Right lobe of liver (tissue), 4 donors: ENCODE results near the gene FTO.

ENCODE experiments used
- POLR2A ChIP-seq: fragments of 450-650 bp; IDR thresholded peaks from one replicate; pipeline ENCODE4 v1.6.1; 2017; ENCODE audit warnings: antibody characterized with exemption, mild to moderate bottlenecking
- TF ChIP-seq, protein P1 (sequence below), 4 donors: fragments of 200-600 bp in 3 of 4; fragments of 450-650 bp in 1 of 4; IDR thresholded peaks; one replicate each; pipeline versions ENCODE4 v1.5.1 to v1.8.0; 2016 to 2022; ENCODE audit warnings: antibody characterized with exemption in 4 of 4, mild to moderate bottlenecking in 2 of 4
- donor health status: DM: no; HTN: no; CAD: no.
- donor health status: DM: no; HTN: no; CAD: no.
- donor health status: DM: no; HTN: yes; CAD: no.

DNA sequence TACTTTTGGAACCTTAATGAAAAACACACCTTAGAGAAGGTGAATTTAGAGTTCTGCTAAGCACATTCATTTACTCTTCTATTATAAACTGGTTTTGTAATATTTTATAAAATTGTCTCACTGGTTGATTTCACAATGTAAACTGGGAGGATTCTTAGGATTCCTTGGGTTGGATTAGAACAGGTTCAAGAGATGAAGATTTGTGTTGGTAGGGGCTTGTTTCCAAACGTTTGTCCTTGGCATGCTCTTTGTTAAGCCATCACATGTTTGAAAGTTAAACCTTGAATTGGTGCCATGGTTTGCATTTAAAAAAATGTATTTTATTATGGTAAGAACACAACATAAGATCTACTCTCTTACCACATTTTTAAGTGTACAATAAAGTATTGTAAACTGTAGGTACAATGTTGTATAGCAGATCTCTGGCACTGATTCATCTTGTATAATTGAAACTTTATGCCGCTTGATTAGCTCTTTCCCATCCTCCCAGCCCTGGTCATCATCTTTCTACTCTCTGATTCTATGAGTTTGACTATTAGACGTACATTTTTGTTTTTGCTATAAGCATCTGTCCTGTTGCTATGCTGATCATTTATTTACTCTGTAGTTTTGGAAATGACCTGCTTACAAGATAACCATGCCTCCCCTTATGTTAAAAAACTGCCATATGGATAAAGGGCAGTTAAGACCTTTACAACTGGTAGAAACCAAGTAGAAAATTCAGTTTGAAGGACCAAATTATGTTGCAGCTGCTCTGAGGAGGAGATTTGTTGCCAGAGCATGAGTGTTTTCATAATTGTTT, 9.6 kb downstream of the FTO start:
- no peak for TF ChIP-seq POLR2A
- TF ChIP-seq, protein P1, sequence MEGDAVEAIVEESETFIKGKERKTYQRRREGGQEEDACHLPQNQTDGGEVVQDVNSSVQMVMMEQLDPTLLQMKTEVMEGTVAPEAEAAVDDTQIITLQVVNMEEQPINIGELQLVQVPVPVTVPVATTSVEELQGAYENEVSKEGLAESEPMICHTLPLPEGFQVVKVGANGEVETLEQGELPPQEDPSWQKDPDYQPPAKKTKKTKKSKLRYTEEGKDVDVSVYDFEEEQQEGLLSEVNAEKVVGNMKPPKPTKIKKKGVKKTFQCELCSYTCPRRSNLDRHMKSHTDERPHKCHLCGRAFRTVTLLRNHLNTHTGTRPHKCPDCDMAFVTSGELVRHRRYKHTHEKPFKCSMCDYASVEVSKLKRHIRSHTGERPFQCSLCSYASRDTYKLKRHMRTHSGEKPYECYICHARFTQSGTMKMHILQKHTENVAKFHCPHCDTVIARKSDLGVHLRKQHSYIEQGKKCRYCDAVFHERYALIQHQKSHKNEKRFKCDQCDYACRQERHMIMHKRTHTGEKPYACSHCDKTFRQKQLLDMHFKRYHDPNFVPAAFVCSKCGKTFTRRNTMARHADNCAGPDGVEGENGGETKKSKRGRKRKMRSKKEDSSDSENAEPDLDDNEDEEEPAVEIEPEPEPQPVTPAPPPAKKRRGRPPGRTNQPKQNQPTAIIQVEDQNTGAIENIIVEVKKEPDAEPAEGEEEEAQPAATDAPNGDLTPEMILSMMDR (IDR thresholded peaks at IDR 0.05): no peak
